ENCODE measurements around the gene KRT33B. TPM values are rescaled to one million over a fixed set of nuclear protein-coding genes. Genes with fewer than 3 reads are reported as not detected.

The KRT33B gene
- total and polyA plus RNA-seq, 2 experiments from 2014 or later: 0.35 TPM; not detected in 1

DNA sequence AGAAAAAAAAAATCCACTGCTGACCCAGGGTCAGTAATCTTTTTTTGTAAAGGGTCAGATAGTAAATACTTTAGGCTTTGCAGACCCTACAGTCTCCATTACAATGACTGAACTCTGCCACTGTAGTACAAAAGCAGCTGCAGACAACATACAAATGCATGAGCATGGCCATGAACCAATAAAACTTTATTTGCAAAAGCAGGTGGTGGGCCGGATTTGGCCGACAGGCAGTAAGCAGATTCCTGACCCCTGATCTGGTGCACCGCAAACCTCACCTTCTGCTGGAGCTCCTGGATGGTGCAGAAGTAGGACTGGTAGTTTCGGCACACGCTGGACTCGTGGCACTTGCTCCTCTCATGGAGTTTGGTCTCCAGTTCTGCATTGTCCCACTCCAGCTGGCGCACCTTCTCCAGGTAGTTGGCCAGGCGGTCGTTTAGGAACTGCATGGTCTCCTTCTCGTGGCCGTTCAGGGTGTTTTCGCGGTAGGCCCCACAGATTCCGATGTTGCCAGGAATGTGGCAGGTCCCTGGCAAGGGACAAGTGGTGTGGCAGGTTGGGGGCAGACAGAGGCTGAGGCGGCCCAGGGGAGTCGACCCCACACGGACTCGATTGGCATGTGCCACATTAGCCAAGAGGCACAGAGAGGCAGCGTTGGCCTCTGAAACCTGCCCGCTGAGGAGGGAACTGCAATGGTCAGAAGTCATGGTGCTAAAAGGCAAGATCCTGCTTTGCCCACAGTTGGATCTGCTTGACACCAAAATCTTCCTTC lies 41.6 kb upstream of the KRT33B start:
- 97% methylated on average over 20 of the region's 20 CpGs for WGBS (ENCODE audit: low lambda C conversion rate, missing lambda C conversion rate)
- no peak for DNase-seq (ENCODE audit: low spot score)
- H3K27me3 ChIP-seq: no peaks in the 10 kb centered on the region
- no peaks in the 10 kb centered on the region for H3K36me3 ChIP-seq (replicated peaks; ENCODE audit: insufficient read depth, low read depth)
- H3K9me3 ChIP-seq (ENCODE audit: low read depth): no peaks in the 10 kb centered on the region
- H3K4me1 ChIP-seq (ENCODE audit: insufficient read depth): peaks cover 3% of the 10 kb centered on the region
- no peaks in the 10 kb centered on the region for H3K9me2 ChIP-seq (replicated peaks; ENCODE audit: insufficient read depth)
- no peaks in the 10 kb centered on the region for H4K20me1 ChIP-seq (ENCODE audit: insufficient read depth, poor library complexity, severe bottlenecking)
- no peak overlapping the region for H2AFZ ChIP-seq
- H3K79me2 ChIP-seq: no peaks in the 10 kb centered on the region
- no peak overlapping the region for H3K4me3 ChIP-seq
- no peak overlapping the region for H3K4me2 ChIP-seq
- TF ChIP-seq EZH2phosphoT487 (IDR thresholded peaks at IDR 0.05; ENCODE audit: low read depth, severe bottlenecking, unreplicated experiment) (no peak), EZH2 (IDR thresholded peaks at IDR 0.05; ENCODE audit: borderline replicate concordance) (no peak)
- TF ChIP-seq, protein P1, sequence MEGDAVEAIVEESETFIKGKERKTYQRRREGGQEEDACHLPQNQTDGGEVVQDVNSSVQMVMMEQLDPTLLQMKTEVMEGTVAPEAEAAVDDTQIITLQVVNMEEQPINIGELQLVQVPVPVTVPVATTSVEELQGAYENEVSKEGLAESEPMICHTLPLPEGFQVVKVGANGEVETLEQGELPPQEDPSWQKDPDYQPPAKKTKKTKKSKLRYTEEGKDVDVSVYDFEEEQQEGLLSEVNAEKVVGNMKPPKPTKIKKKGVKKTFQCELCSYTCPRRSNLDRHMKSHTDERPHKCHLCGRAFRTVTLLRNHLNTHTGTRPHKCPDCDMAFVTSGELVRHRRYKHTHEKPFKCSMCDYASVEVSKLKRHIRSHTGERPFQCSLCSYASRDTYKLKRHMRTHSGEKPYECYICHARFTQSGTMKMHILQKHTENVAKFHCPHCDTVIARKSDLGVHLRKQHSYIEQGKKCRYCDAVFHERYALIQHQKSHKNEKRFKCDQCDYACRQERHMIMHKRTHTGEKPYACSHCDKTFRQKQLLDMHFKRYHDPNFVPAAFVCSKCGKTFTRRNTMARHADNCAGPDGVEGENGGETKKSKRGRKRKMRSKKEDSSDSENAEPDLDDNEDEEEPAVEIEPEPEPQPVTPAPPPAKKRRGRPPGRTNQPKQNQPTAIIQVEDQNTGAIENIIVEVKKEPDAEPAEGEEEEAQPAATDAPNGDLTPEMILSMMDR (IDR thresholded peaks at IDR 0.05; ENCODE audit: poor library complexity): no peak
- no peak overlapping the region for H3K27ac ChIP-seq

DNA sequence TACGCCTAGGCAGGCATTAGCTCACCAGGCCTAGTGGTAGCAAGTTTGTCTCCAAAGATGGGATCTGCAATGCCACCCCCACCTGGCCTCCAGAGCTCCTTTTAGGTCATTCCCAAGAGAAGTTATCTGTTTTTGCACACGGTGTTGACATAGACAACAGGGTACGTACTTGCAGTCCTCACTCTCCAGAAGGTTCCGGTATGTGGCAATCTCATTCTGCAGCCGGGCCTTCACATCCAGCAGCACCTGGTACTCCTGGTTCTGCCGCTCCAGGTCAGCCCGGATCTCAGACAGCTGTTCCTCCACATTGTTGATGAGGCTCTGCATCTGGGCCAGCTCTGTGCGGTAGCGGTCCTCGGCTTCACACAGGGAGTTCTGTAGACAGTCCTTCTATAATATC lies 37.6 kb upstream of the KRT33B start:
- 96% methylated on average over 10 of the region's 10 CpGs for WGBS (ENCODE audit: low lambda C conversion rate, missing lambda C conversion rate)
- Histone ChIP-seq H3K4me1 (ENCODE audit: insufficient read depth) (peaks cover 6% of the 10 kb centered on the region), H3K9me3 (ENCODE audit: low read depth) (no peaks in the 10 kb centered on the region), H3K4me3 (no peak overlapping the region), H3K27me3 (no peaks in the 10 kb centered on the region), H3K4me2 (no peak overlapping the region), H3K9me2 (replicated peaks; ENCODE audit: insufficient read depth) (no peaks in the 10 kb centered on the region), H3K27ac (no peak overlapping the region), H2AFZ (no peak overlapping the region), H3K79me2 (no peaks in the 10 kb centered on the region), H4K20me1 (ENCODE audit: insufficient read depth, poor library complexity, severe bottlenecking) (no peaks in the 10 kb centered on the region), H3K36me3 (replicated peaks; ENCODE audit: insufficient read depth, low read depth) (no peaks in the 10 kb centered on the region)
- TF ChIP-seq, protein P1 (IDR thresholded peaks at IDR 0.05; ENCODE audit: poor library complexity): no peak
- TF ChIP-seq EZH2phosphoT487 (IDR thresholded peaks at IDR 0.05; ENCODE audit: low read depth, severe bottlenecking, unreplicated experiment) (no peak), EZH2 (IDR thresholded peaks at IDR 0.05; ENCODE audit: borderline replicate concordance) (no peak)
- no peak for DNase-seq (ENCODE audit: low spot score)

DNA sequence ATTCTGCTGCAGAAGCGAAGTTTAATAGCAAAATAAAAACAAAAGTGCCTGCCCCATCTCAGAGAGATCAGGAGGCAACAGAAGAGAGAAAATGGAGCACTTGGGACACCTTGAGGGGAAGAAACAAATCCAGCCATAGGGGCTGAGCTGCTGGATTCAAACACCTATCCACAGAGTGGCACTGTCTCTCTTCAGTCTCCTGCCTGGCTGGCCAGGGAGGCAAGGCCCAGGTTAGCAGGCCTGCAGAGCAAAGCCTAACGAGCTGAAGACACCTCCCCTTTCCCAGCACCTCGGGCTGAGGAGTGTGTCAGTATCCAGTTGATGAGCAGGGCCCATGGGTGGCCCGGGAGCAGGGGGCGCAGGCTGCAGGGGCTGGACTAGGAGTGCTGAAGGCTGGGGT lies 36.6 kb upstream of the KRT33B start:
- Histone ChIP-seq H3K27me3 (no peaks in the 10 kb centered on the region), H3K9me3 (ENCODE audit: low read depth) (no peaks in the 10 kb centered on the region), H3K36me3 (replicated peaks; ENCODE audit: insufficient read depth, low read depth) (no peaks in the 10 kb centered on the region), H3K4me2 (no peak overlapping the region), H3K4me3 (no peak overlapping the region), H3K9me2 (replicated peaks; ENCODE audit: insufficient read depth) (no peaks in the 10 kb centered on the region), H4K20me1 (ENCODE audit: insufficient read depth, poor library complexity, severe bottlenecking) (no peaks in the 10 kb centered on the region), H3K27ac (no peak overlapping the region), H2AFZ (no peak overlapping the region), H3K4me1 (ENCODE audit: insufficient read depth) (peaks cover 6% of the 10 kb centered on the region), H3K79me2 (no peaks in the 10 kb centered on the region)
- TF ChIP-seq, protein P1 (IDR thresholded peaks at IDR 0.05; ENCODE audit: poor library complexity): peak; percentile 18
- TF ChIP-seq EZH2 (IDR thresholded peaks at IDR 0.05; ENCODE audit: borderline replicate concordance): no peak
- no peak for DNase-seq (ENCODE audit: low spot score)
- 67% methylated on average over 5 of the region's 5 CpGs for WGBS (ENCODE audit: low lambda C conversion rate, missing lambda C conversion rate)

Measured in hepatocyte (in vitro differentiated cells).